Measurements from ENCODE around the gene PIEZO2.

Gene PIEZO2

GRCh38 chr18:10909724-10910123, 239.6 kb downstream of the PIEZO2 start:
- WGBS (ENCODE audit: insufficient coverage): 100% methylated on average over 1 of the region's 4 CpGs
- POLR2A ChIA-PET: no interaction called here
- no peak overlapping the region for H3K4me3 ChIP-seq (ENCODE audit: control insufficient read depth in 1 of 7, extremely low read depth in 1 of 7, insufficient read depth in 4 of 7, low read depth in 2 of 7, low read length in 6 of 7)
- no peak overlapping the region for H3K27ac ChIP-seq (ENCODE audit: insufficient read depth in 1 of 2, low read depth in 1 of 2, low read length in 2 of 2, poor library complexity in 1 of 2, severe bottlenecking in 2 of 2)
- CTCF ChIA-PET: no interaction called here
- H3K4me1 ChIP-seq (ENCODE audit: control extremely low read depth in 1 of 4, control insufficient read depth in 4 of 4, insufficient read depth in 4 of 4, low read length in 3 of 4): peaks cover 0 to 1% (median 0%) of the 10 kb centered on the region in 4 experiments
- no peaks in the 10 kb centered on the region for H3K36me3 ChIP-seq (ENCODE audit: control insufficient read depth in 4 of 4, insufficient read depth in 4 of 4, low read length in 3 of 4)
- DNase-seq: no peak
- no peaks in the 10 kb centered on the region for H3K27me3 ChIP-seq (replicated peaks in 2 of 5; ENCODE audit: control insufficient read depth in 4 of 5, insufficient read depth in 5 of 5, low read length in 4 of 5)
- H3K9me3 ChIP-seq (ENCODE audit: control extremely low read depth in 1 of 5, control insufficient read depth in 4 of 5, insufficient read depth in 2 of 5, low read depth in 1 of 5, low read length in 4 of 5): no peaks in the 10 kb centered on the region

- WGBS (ENCODE audit: insufficient coverage): 87% methylated on average over 5 of the region's 5 CpGs
- DNase-seq: no peak
- Histone ChIP-seq H3K36me3 (ENCODE audit: control insufficient read depth in 4 of 4, insufficient read depth in 4 of 4, low read length in 3 of 4) (no peaks in the 10 kb centered on the region), H3K4me1 (ENCODE audit: control extremely low read depth in 1 of 4, control insufficient read depth in 4 of 4, insufficient read depth in 4 of 4, low read length in 3 of 4) (peaks cover 0 to 4% (median 0%) of the 10 kb centered on the region in 4 experiments), H3K27ac (ENCODE audit: insufficient read depth in 1 of 2, low read depth in 1 of 2, low read length in 2 of 2, poor library complexity in 1 of 2, severe bottlenecking in 2 of 2) (no peak overlapping the region), H3K4me3 (ENCODE audit: control insufficient read depth in 1 of 7, extremely low read depth in 1 of 7, insufficient read depth in 4 of 7, low read depth in 2 of 7, low read length in 6 of 7) (no peak overlapping the region), H3K9me3 (ENCODE audit: control extremely low read depth in 1 of 5, control insufficient read depth in 4 of 5, insufficient read depth in 2 of 5, low read depth in 1 of 5, low read length in 4 of 5) (no peaks in the 10 kb centered on the region), H3K27me3 (replicated peaks in 2 of 5; ENCODE audit: control insufficient read depth in 4 of 5, insufficient read depth in 5 of 5, low read length in 4 of 5) (no peaks in the 10 kb centered on the region)
- ChIA-PET POLR2A (no interaction called here), CTCF (no interaction called here)
These were observed 240.6 kb downstream of the PIEZO2 start for GRCh38 chr18:10908760-10909159.

- Histone ChIP-seq H3K27ac (ENCODE audit: insufficient read depth in 1 of 2, low read depth in 1 of 2, low read length in 2 of 2, poor library complexity in 1 of 2, severe bottlenecking in 2 of 2) (no peak overlapping the region), H3K4me1 (ENCODE audit: control extremely low read depth in 1 of 4, control insufficient read depth in 4 of 4, insufficient read depth in 4 of 4, low read length in 3 of 4) (peaks cover 0 to 4% (median 0%) of the 10 kb centered on the region in 4 experiments), H3K27me3 (replicated peaks in 2 of 5; ENCODE audit: control insufficient read depth in 4 of 5, insufficient read depth in 5 of 5, low read length in 4 of 5) (no peaks in the 10 kb centered on the region), H3K4me3 (ENCODE audit: control insufficient read depth in 1 of 7, extremely low read depth in 1 of 7, insufficient read depth in 4 of 7, low read depth in 2 of 7, low read length in 6 of 7) (no peak overlapping the region), H3K9me3 (ENCODE audit: control extremely low read depth in 1 of 5, control insufficient read depth in 4 of 5, insufficient read depth in 2 of 5, low read depth in 1 of 5, low read length in 4 of 5) (no peaks in the 10 kb centered on the region), H3K36me3 (ENCODE audit: control insufficient read depth in 4 of 4, insufficient read depth in 4 of 4, low read length in 3 of 4) (no peaks in the 10 kb centered on the region)
- ChIA-PET POLR2A (no interaction called here), CTCF (no interaction called here)
- no CpG with 5 or more reads among the region's 1 CpG for WGBS (ENCODE audit: insufficient coverage)
- DNase-seq: no peak
These were observed 241.6 kb downstream of the PIEZO2 start for GRCh38 chr18:10907749-10908148.

GRCh38 chr18:10901329-10901728, 248.0 kb downstream of the PIEZO2 start:
- Histone ChIP-seq H3K4me1 (ENCODE audit: control extremely low read depth in 1 of 4, control insufficient read depth in 4 of 4, insufficient read depth in 4 of 4, low read length in 3 of 4) (peaks cover 3 to 28% (median 8%) of the 10 kb centered on the region in 4 experiments), H3K36me3 (ENCODE audit: control insufficient read depth in 4 of 4, insufficient read depth in 4 of 4, low read length in 3 of 4) (no peaks in the 10 kb centered on the region), H3K9me3 (ENCODE audit: control extremely low read depth in 1 of 5, control insufficient read depth in 4 of 5, insufficient read depth in 2 of 5, low read depth in 1 of 5, low read length in 4 of 5) (no peaks in the 10 kb centered on the region), H3K27me3 (replicated peaks in 2 of 5; ENCODE audit: control insufficient read depth in 4 of 5, insufficient read depth in 5 of 5, low read length in 4 of 5) (no peaks in the 10 kb centered on the region), H3K4me3 (ENCODE audit: control insufficient read depth in 1 of 7, extremely low read depth in 1 of 7, insufficient read depth in 4 of 7, low read depth in 2 of 7, low read length in 6 of 7) (no peak overlapping the region), H3K27ac (ENCODE audit: insufficient read depth in 1 of 2, low read depth in 1 of 2, low read length in 2 of 2, poor library complexity in 1 of 2, severe bottlenecking in 2 of 2) (no peak overlapping the region)
- 90% methylated on average over 2 of the region's 2 CpGs for WGBS (ENCODE audit: insufficient coverage)
- CTCF ChIA-PET: no interaction called here
- POLR2A ChIA-PET: no interaction called here
- no peak for DNase-seq

GRCh38 chr18:10900435-10900834, 248.9 kb downstream of the PIEZO2 start:
- H3K9me3 ChIP-seq (ENCODE audit: control extremely low read depth in 1 of 5, control insufficient read depth in 4 of 5, insufficient read depth in 2 of 5, low read depth in 1 of 5, low read length in 4 of 5): no peaks in the 10 kb centered on the region
- no peak for DNase-seq
- H3K27me3 ChIP-seq (replicated peaks in 2 of 5; ENCODE audit: control insufficient read depth in 4 of 5, insufficient read depth in 5 of 5, low read length in 4 of 5): no peaks in the 10 kb centered on the region
- no peak overlapping the region for H3K4me3 ChIP-seq (ENCODE audit: control insufficient read depth in 1 of 7, extremely low read depth in 1 of 7, insufficient read depth in 4 of 7, low read depth in 2 of 7, low read length in 6 of 7)
- no peak overlapping the region for H3K27ac ChIP-seq (ENCODE audit: insufficient read depth in 1 of 2, low read depth in 1 of 2, low read length in 2 of 2, poor library complexity in 1 of 2, severe bottlenecking in 2 of 2)
- H3K4me1 ChIP-seq (ENCODE audit: control extremely low read depth in 1 of 4, control insufficient read depth in 4 of 4, insufficient read depth in 4 of 4, low read length in 3 of 4): peaks cover 3 to 30% (median 10%) of the 10 kb centered on the region in 4 experiments
- ChIA-PET POLR2A (no interaction called here), CTCF (no interaction called here)
- H3K36me3 ChIP-seq (ENCODE audit: control insufficient read depth in 4 of 4, insufficient read depth in 4 of 4, low read length in 3 of 4): no peaks in the 10 kb centered on the region
- 73% methylated on average over 3 of the region's 4 CpGs for WGBS (ENCODE audit: insufficient coverage)

GRCh38 chr18:10899481-10899880, 249.9 kb downstream of the PIEZO2 start:
- DNase-seq: no peak
- no CpG with 5 or more reads among the region's 1 CpG for WGBS (ENCODE audit: insufficient coverage)
- no peak overlapping the region for H3K4me3 ChIP-seq (ENCODE audit: control insufficient read depth in 1 of 7, extremely low read depth in 1 of 7, insufficient read depth in 4 of 7, low read depth in 2 of 7, low read length in 6 of 7)
- H3K4me1 ChIP-seq (ENCODE audit: control extremely low read depth in 1 of 4, control insufficient read depth in 4 of 4, insufficient read depth in 4 of 4, low read length in 3 of 4): peaks cover 3 to 32% (median 11%) of the 10 kb centered on the region in 4 experiments
- no peaks in the 10 kb centered on the region for H3K27me3 ChIP-seq (replicated peaks in 2 of 5; ENCODE audit: control insufficient read depth in 4 of 5, insufficient read depth in 5 of 5, low read length in 4 of 5)
- POLR2A ChIA-PET: no interaction called here
- H3K27ac ChIP-seq (ENCODE audit: insufficient read depth in 1 of 2, low read depth in 1 of 2, low read length in 2 of 2, poor library complexity in 1 of 2, severe bottlenecking in 2 of 2): no peak overlapping the region
- H3K9me3 ChIP-seq (ENCODE audit: control extremely low read depth in 1 of 5, control insufficient read depth in 4 of 5, insufficient read depth in 2 of 5, low read depth in 1 of 5, low read length in 4 of 5): no peaks in the 10 kb centered on the region
- no peaks in the 10 kb centered on the region for H3K36me3 ChIP-seq (ENCODE audit: control insufficient read depth in 4 of 4, insufficient read depth in 4 of 4, low read length in 3 of 4)
- CTCF ChIA-PET: no interaction called here

GRCh38 chr18:10898417-10898974, 250.9 kb downstream of the PIEZO2 start:
- POLR2A ChIA-PET: no interaction called here
- Histone ChIP-seq H3K27me3 (replicated peaks in 2 of 5; ENCODE audit: control insufficient read depth in 4 of 5, insufficient read depth in 5 of 5, low read length in 4 of 5) (no peaks in the 10 kb centered on the region), H3K4me1 (ENCODE audit: control extremely low read depth in 1 of 4, control insufficient read depth in 4 of 4, insufficient read depth in 4 of 4, low read length in 3 of 4) (peaks cover 3 to 41% (median 14%) of the 10 kb centered on the region in 4 experiments), H3K4me3 (ENCODE audit: control insufficient read depth in 1 of 7, extremely low read depth in 1 of 7, insufficient read depth in 4 of 7, low read depth in 2 of 7, low read length in 6 of 7) (no peak overlapping the region), H3K9me3 (ENCODE audit: control extremely low read depth in 1 of 5, control insufficient read depth in 4 of 5, insufficient read depth in 2 of 5, low read depth in 1 of 5, low read length in 4 of 5) (no peaks in the 10 kb centered on the region), H3K36me3 (ENCODE audit: control insufficient read depth in 4 of 4, insufficient read depth in 4 of 4, low read length in 3 of 4) (no peaks in the 10 kb centered on the region), H3K27ac (ENCODE audit: insufficient read depth in 1 of 2, low read depth in 1 of 2, low read length in 2 of 2, poor library complexity in 1 of 2, severe bottlenecking in 2 of 2) (no peak overlapping the region)
- CTCF ChIA-PET: no interaction called here
- WGBS (ENCODE audit: insufficient coverage): 45% methylated on average over 4 of the region's 4 CpGs
- peak; percentile 7 to 75 (median 49) for DNase-seq
